Mesenchymal stem cell (in vitro differentiated cells and primary cell): ENCODE results near the gene CA10.

Source experiments
- DNase-seq: peaks from one replicate; pipeline ENCODE4 v3.0.0-alpha.2; 2013
- H2AFZ ChIP-seq: one replicate; pipeline ENCODE4 v1.6.1; 2013; ENCODE audit warnings: low read depth, mild to moderate bottlenecking, control low read depth, inconsistent platforms, low read length, moderate library complexity
- H2AK5ac ChIP-seq: 2 replicates; pipeline ENCODE4 v1.6.1; 2013; ENCODE audit warnings: low read length, moderate library complexity, mild to moderate bottlenecking, inconsistent platforms; ENCODE audit not compliant: severe bottlenecking
- H2BK120ac ChIP-seq: one replicate; pipeline ENCODE4 v1.6.1; 2013; ENCODE audit warnings: low read depth, mild to moderate bottlenecking, inconsistent platforms, low read length, moderate library complexity
- H2BK12ac ChIP-seq, 2 experiments: one replicate each; pipeline ENCODE4 v1.6.1; 2013; ENCODE audit warnings: inconsistent platforms in 2 of 2, low read length in 2 of 2, mild to moderate bottlenecking in 2 of 2, moderate library complexity in 2 of 2, control low read depth in 1 of 2
- H2BK15ac ChIP-seq: one replicate; pipeline ENCODE4 v1.6.1; 2013; ENCODE audit warnings: mild to moderate bottlenecking, low read depth, inconsistent platforms; ENCODE audit not compliant: poor library complexity, severe bottlenecking
- H2BK5ac ChIP-seq: 2 replicates; pipeline ENCODE4 v1.6.1; 2013; ENCODE audit warnings: low read depth, mild to moderate bottlenecking, low read length, control low read depth, inconsistent platforms; ENCODE audit not compliant: poor library complexity, severe bottlenecking
- H3K14ac ChIP-seq, 2 experiments: one replicate each; pipeline ENCODE4 v1.6.1; 2013; ENCODE audit warnings: inconsistent platforms in 2 of 2, low read length in 2 of 2, control low read depth in 1 of 2, mild to moderate bottlenecking in 1 of 2, moderate library complexity in 1 of 2
- H3K18ac ChIP-seq, 2 experiments: one replicate each; pipeline ENCODE4 v1.6.1; 2013; ENCODE audit warnings: inconsistent platforms in 2 of 2, low read length in 2 of 2, control low read depth in 1 of 2, low read depth in 1 of 2, mild to moderate bottlenecking in 1 of 2
- H3K23ac ChIP-seq, 2 experiments: one replicate each; pipeline ENCODE4 v1.6.1; 2013; ENCODE audit warnings: inconsistent platforms in 2 of 2, low read length in 2 of 2, mild to moderate bottlenecking in 2 of 2, moderate library complexity in 2 of 2, control low read depth in 1 of 2
- H3K27ac ChIP-seq: 2 replicates; pipeline ENCODE4 v1.5.1; 2013; ENCODE audit warnings: mild to moderate bottlenecking, moderate library complexity, low read length, control low read depth, inconsistent platforms; ENCODE audit not compliant: poor library complexity, severe bottlenecking
- H3K27me3 ChIP-seq, 2 experiments: 2 replicates each; pipeline versions ENCODE4 v1.6.1 to v1.7.0; 2013; ENCODE audit warnings: low read length in 2 of 2, mild to moderate bottlenecking in 2 of 2, moderate library complexity in 2 of 2, control low read depth in 1 of 2, inconsistent platforms in 1 of 2; ENCODE audit not compliant: control insufficient read depth in 1 of 2, insufficient read depth in 1 of 2
- H3K36me3 ChIP-seq, 2 experiments: 2 replicates each; pipeline versions ENCODE4 v1.6.1 to v1.7.0; 2013; ENCODE audit warnings: low read length in 2 of 2, control low read depth in 1 of 2, inconsistent platforms in 1 of 2, low read depth in 1 of 2, mild to moderate bottlenecking in 1 of 2; ENCODE audit not compliant: insufficient read depth in 2 of 2, control insufficient read depth in 1 of 2
- H3K4ac ChIP-seq, 2 experiments: one replicate each; pipeline ENCODE4 v1.6.1; 2013; ENCODE audit warnings: inconsistent platforms in 2 of 2, low read length in 2 of 2, mild to moderate bottlenecking in 2 of 2, moderate library complexity in 2 of 2, control low read depth in 1 of 2, low read depth in 1 of 2
- H3K4me1 ChIP-seq: 2 replicates; pipeline ENCODE4 v1.6.1; 2013; ENCODE audit warnings: low read depth, low read length, control low read depth; ENCODE audit not compliant: control insufficient read depth, insufficient read depth
- H3K4me2 ChIP-seq: 2 replicates; pipeline ENCODE4 v1.6.1; 2013; ENCODE audit warnings: low read length, mild to moderate bottlenecking, inconsistent platforms; ENCODE audit not compliant: poor library complexity, severe bottlenecking
- H3K4me3 ChIP-seq, 2 experiments: 2 replicates each; pipeline versions ENCODE4 v1.5.1 to v1.7.0; 2013; ENCODE audit warnings: low read length in 2 of 2, mild to moderate bottlenecking in 2 of 2, control low read depth in 1 of 2, low read depth in 1 of 2; ENCODE audit not compliant: insufficient read depth in 1 of 2
- H3K79me1 ChIP-seq: replicated peaks from 2 replicates; pipeline ENCODE4 v1.6.1; 2013; ENCODE audit warnings: mild to moderate bottlenecking, control low read depth, low read length, inconsistent platforms; ENCODE audit not compliant: poor library complexity, severe bottlenecking
- H3K9ac ChIP-seq: 2 replicates; pipeline ENCODE4 v1.7.0; 2013; ENCODE audit warnings: mild to moderate bottlenecking, low read length, moderate library complexity
- H3K9me3 ChIP-seq: 2 replicates; pipeline ENCODE4 v1.7.0; 2013; ENCODE audit warnings: mild to moderate bottlenecking, low read length; ENCODE audit not compliant: control insufficient read depth
- H4K8ac ChIP-seq: one replicate; pipeline ENCODE4 v1.6.1; 2013; ENCODE audit warnings: inconsistent platforms, mild to moderate bottlenecking, low read length, moderate library complexity
- H4K91ac ChIP-seq: one replicate; pipeline ENCODE4 v1.6.1; 2013; ENCODE audit warnings: mild to moderate bottlenecking, low read length, inconsistent platforms
- WGBS: methylation state at CpG from one replicate; pipeline ENCODE4 v1.1.7; 2013; ENCODE audit warnings: mixed read lengths; 5-methylcytosine and 5-hydroxymethylcytosine counted together

CA10 gene

GRCh38 chr17:51855806-51856205 lies 302.7 kb downstream of the CA10 start:
- no peak overlapping the region for H3K18ac ChIP-seq
- no peak for DNase-seq
- no peaks in the 10 kb centered on the region for H3K27me3 ChIP-seq
- H3K14ac ChIP-seq: no peak overlapping the region
- H2AK5ac ChIP-seq: no peak overlapping the region
- H3K36me3 ChIP-seq: no peaks in the 10 kb centered on the region
- no peaks in the 10 kb centered on the region for H3K4me1 ChIP-seq
- no peak overlapping the region for H2BK120ac ChIP-seq
- H2BK5ac ChIP-seq: no peak overlapping the region
- H3K23ac ChIP-seq: no peak overlapping the region
- no peak overlapping the region for H3K4ac ChIP-seq
- WGBS: 78% methylated on average over 3 of the region's 3 CpGs
- H3K9ac ChIP-seq: no peak overlapping the region
- no peak overlapping the region for H2AFZ ChIP-seq
- H3K4me2 ChIP-seq: no peak overlapping the region
- H4K8ac ChIP-seq: no peak overlapping the region
- no peak overlapping the region for H3K27ac ChIP-seq
- no peak overlapping the region for H2BK15ac ChIP-seq
- H2BK12ac ChIP-seq: no peak overlapping the region
- H3K4me3 ChIP-seq: no peak overlapping the region
- no peaks in the 10 kb centered on the region for H3K9me3 ChIP-seq
- H4K91ac ChIP-seq: no peak overlapping the region
- H3K79me1 ChIP-seq: no peaks in the 10 kb centered on the region

- no peak overlapping the region for H4K91ac ChIP-seq
- WGBS: 59% methylated on average over 5 of the region's 5 CpGs
Measured at GRCh38 chr17:51853857-51854256, 304.7 kb downstream of the CA10 start.

GRCh38 chr17:51852603-51853002 lies 305.9 kb downstream of the CA10 start:
- H2BK15ac ChIP-seq: no peak overlapping the region
- H3K4me3 ChIP-seq: no peak overlapping the region
- no peak overlapping the region for H2BK12ac ChIP-seq
- no peak overlapping the region for H3K4me2 ChIP-seq
- no peaks in the 10 kb centered on the region for H3K4me1 ChIP-seq
- H2AK5ac ChIP-seq: no peak overlapping the region
- H3K18ac ChIP-seq: no peak overlapping the region
- H4K8ac ChIP-seq: no peak overlapping the region
- H4K91ac ChIP-seq: no peak overlapping the region
- no peak overlapping the region for H2BK5ac ChIP-seq
- H3K36me3 ChIP-seq: no peaks in the 10 kb centered on the region
- no peak for DNase-seq
- no peak overlapping the region for H3K4ac ChIP-seq
- no peak overlapping the region for H2BK120ac ChIP-seq
- no peak overlapping the region for H3K27ac ChIP-seq
- no peak overlapping the region for H3K9ac ChIP-seq
- no peak overlapping the region for H3K14ac ChIP-seq
- H3K23ac ChIP-seq: no peak overlapping the region
- no peak overlapping the region for H2AFZ ChIP-seq
- no peaks in the 10 kb centered on the region for H3K27me3 ChIP-seq
- H3K9me3 ChIP-seq: no peaks in the 10 kb centered on the region
- H3K79me1 ChIP-seq: no peaks in the 10 kb centered on the region

More at GRCh38 chr17:51853857-51854256, 304.7 kb downstream of the CA10 start:
- Histone ChIP-seq H3K4me1 (no peaks in the 10 kb centered on the region), H2BK5ac (no peak overlapping the region), H3K9me3 (no peaks in the 10 kb centered on the region), H2BK15ac (no peak overlapping the region), H3K27me3 (no peaks in the 10 kb centered on the region), H3K4me2 (no peak overlapping the region), H3K27ac (no peak overlapping the region), H3K23ac (no peak overlapping the region), H3K18ac (no peak overlapping the region), H2BK12ac (no peak overlapping the region), H3K4ac (no peak overlapping the region), H3K4me3 (no peak overlapping the region), H3K9ac (no peak overlapping the region), H4K8ac (no peak overlapping the region), H2AFZ (no peak overlapping the region), H3K36me3 (no peaks in the 10 kb centered on the region), H3K14ac (no peak overlapping the region), H2AK5ac (no peak overlapping the region), H2BK120ac (no peak overlapping the region), H3K79me1 (no peaks in the 10 kb centered on the region)
- no peak for DNase-seq

- no peak overlapping the region for H2AFZ ChIP-seq
- H3K23ac ChIP-seq: no peak overlapping the region
- H3K27me3 ChIP-seq: no peaks in the 10 kb centered on the region
- H3K36me3 ChIP-seq: no peaks in the 10 kb centered on the region
- no peak for DNase-seq
- H3K4me2 ChIP-seq: no peak overlapping the region
- H3K79me1 ChIP-seq: no peaks in the 10 kb centered on the region
- no peak overlapping the region for H3K9ac ChIP-seq
- no CpG with 5 or more reads among the region's 3 CpGs for WGBS
- no peak overlapping the region for H3K14ac ChIP-seq
- no peak overlapping the region for H2BK12ac ChIP-seq
- H3K9me3 ChIP-seq: no peaks in the 10 kb centered on the region
- no peaks in the 10 kb centered on the region for H3K4me1 ChIP-seq
- H4K91ac ChIP-seq: no peak overlapping the region
- H2BK15ac ChIP-seq: no peak overlapping the region
- no peak overlapping the region for H2BK120ac ChIP-seq
- no peak overlapping the region for H3K18ac ChIP-seq
- H3K27ac ChIP-seq: no peak overlapping the region
- no peak overlapping the region for H3K4me3 ChIP-seq
- no peak overlapping the region for H2BK5ac ChIP-seq
- H2AK5ac ChIP-seq: no peak overlapping the region
- no peak overlapping the region for H4K8ac ChIP-seq
- H3K4ac ChIP-seq: no peak overlapping the region
Measured at GRCh38 chr17:51850201-51850600, 308.3 kb downstream of the CA10 start.
